Neuronal stem cell (in vitro differentiated cells): ENCODE data around the gene KCNK15.

Source experiments
- DNase-seq: peaks from one replicate; pipeline ENCODE4 v3.0.0-alpha.2; 2013; ENCODE audit warnings: low spot score
- H2AFZ ChIP-seq: one replicate; pipeline ENCODE4 v1.6.1; 2013; ENCODE audit warnings: mild to moderate bottlenecking, low read length, inconsistent platforms
- H2AK5ac ChIP-seq: 2 replicates; pipeline ENCODE4 v1.6.1; 2013; ENCODE audit warnings: low read depth, mild to moderate bottlenecking, inconsistent platforms, low read length, moderate library complexity, mixed read lengths
- H2BK120ac ChIP-seq: 2 replicates; pipeline ENCODE4 v1.6.1; 2013; ENCODE audit warnings: low read depth, mild to moderate bottlenecking, inconsistent platforms, low read length, moderate library complexity, mixed read lengths
- H2BK12ac ChIP-seq: one replicate; pipeline ENCODE4 v1.6.1; 2013; ENCODE audit warnings: low read length, inconsistent platforms
- H2BK15ac ChIP-seq: 2 replicates; pipeline ENCODE4 v1.6.1; 2013; ENCODE audit warnings: mild to moderate bottlenecking, low read length, inconsistent platforms, mixed read lengths
- H2BK5ac ChIP-seq: one replicate; pipeline ENCODE4 v1.6.1; 2013; ENCODE audit warnings: inconsistent platforms, mild to moderate bottlenecking, low read length, moderate library complexity
- H3K14ac ChIP-seq: one replicate; pipeline ENCODE4 v1.6.1; 2013; ENCODE audit warnings: low read length, inconsistent platforms
- H3K18ac ChIP-seq: 2 replicates; pipeline ENCODE4 v1.6.1; 2013; ENCODE audit warnings: low read length, inconsistent platforms
- H3K23ac ChIP-seq: 2 replicates; pipeline ENCODE4 v1.6.1; 2013; ENCODE audit warnings: low read depth, mild to moderate bottlenecking, mixed read lengths, low read length, inconsistent platforms; ENCODE audit not compliant: poor library complexity
- H3K27ac ChIP-seq: replicated peaks from 3 replicates; pipeline ENCODE4 v1.5.1; 2013; ENCODE audit warnings: low read length, inconsistent platforms
- H3K27me3 ChIP-seq, 3 experiments: 2 replicates each; pipeline ENCODE4 v1.6.1; 2013; ENCODE audit warnings: low read length in 3 of 3, mild to moderate bottlenecking in 2 of 3, inconsistent platforms in 1 of 3, low read depth in 1 of 3, mixed read lengths in 1 of 3, moderate library complexity in 1 of 3; ENCODE audit not compliant: control insufficient read depth in 3 of 3, insufficient read depth in 3 of 3
- H3K36me3 ChIP-seq, 2 donors: replicated peaks in 1 of 2; 2 replicates each; pipeline ENCODE4 v1.6.1; 2013; ENCODE audit warnings: low read length in 2 of 2; ENCODE audit not compliant: control insufficient read depth in 2 of 2, insufficient read depth in 2 of 2
- H3K4ac ChIP-seq: 2 replicates; pipeline ENCODE4 v1.6.1; 2013; ENCODE audit warnings: inconsistent platforms, mild to moderate bottlenecking, low read length, moderate library complexity
- H3K4me1 ChIP-seq, 2 donors: 1 replicate in 1 of 2; 2 replicates in 1 of 2; pipeline ENCODE4 v1.6.1; 2013; ENCODE audit warnings: low read length in 2 of 2, low read depth in 1 of 2; ENCODE audit not compliant: control insufficient read depth in 2 of 2, insufficient read depth in 1 of 2
- H3K4me2 ChIP-seq: one replicate; pipeline ENCODE4 v1.6.1; 2013; ENCODE audit warnings: mild to moderate bottlenecking, low read length, inconsistent platforms; ENCODE audit not compliant: insufficient read depth, poor library complexity, severe bottlenecking
- H3K4me3 ChIP-seq, 2 donors: 2 replicates each; pipeline ENCODE4 v1.5.1; 2013; ENCODE audit warnings: low read length in 2 of 2, mild to moderate bottlenecking in 2 of 2, inconsistent platforms in 1 of 2, moderate library complexity in 1 of 2
- H3K79me1 ChIP-seq: one replicate; pipeline ENCODE4 v1.6.1; 2013; ENCODE audit warnings: low read depth, mild to moderate bottlenecking, inconsistent platforms, low read length, moderate library complexity
- H3K9ac ChIP-seq: one replicate; pipeline ENCODE4 v1.6.1; 2013; ENCODE audit warnings: mild to moderate bottlenecking, low read depth, low read length, inconsistent platforms; ENCODE audit not compliant: poor library complexity
- H3K9me3 ChIP-seq, 2 donors: replicated peaks in 1 of 2; 2 replicates each; pipeline versions ENCODE3 to v1.6.1; 2013; ENCODE audit warnings: low read length in 2 of 2, mild to moderate bottlenecking in 2 of 2, inconsistent platforms in 1 of 2, low read depth in 1 of 2, mixed read lengths in 1 of 2, moderate library complexity in 1 of 2; ENCODE audit not compliant: control insufficient read depth in 2 of 2, insufficient read depth in 1 of 2
- H4K8ac ChIP-seq: one replicate; pipeline ENCODE4 v1.6.1; 2013; ENCODE audit warnings: low read depth, mild to moderate bottlenecking, inconsistent platforms, low read length, moderate library complexity
- H4K91ac ChIP-seq: one replicate; pipeline ENCODE4 v1.6.1; 2013; ENCODE audit warnings: low read length, low read depth, mild to moderate bottlenecking, inconsistent platforms; ENCODE audit not compliant: poor library complexity
- WGBS, 2 donors: extraction: QIAGEN DNeasy Blood & Tissue Kit; methylation state at CpG; one replicate each; pipeline ENCODE4 v1.1.7; 2013; ENCODE audit warnings: missing lambda C conversion rate in 2 of 2, mixed read lengths in 1 of 2; ENCODE audit not compliant: insufficient read length in 2 of 2, insufficient replicate concordance in 1 of 2; ENCODE audit errors: extremely low coverage in 2 of 2; 5-methylcytosine and 5-hydroxymethylcytosine counted together

The KCNK15 gene

GRCh38 chr20:44790638-44791393, 45.2 kb downstream of the KCNK15 start:
- Histone ChIP-seq H3K23ac (no peak overlapping the region), H2BK120ac (no peak overlapping the region), H3K4me2 (no peak overlapping the region), H3K27ac (no peak overlapping the region), H4K91ac (no peak overlapping the region), H3K79me1 (no peaks in the 10 kb centered on the region), H2BK5ac (no peak overlapping the region), H3K4me1 (no peaks in the 10 kb centered on the region), H3K27me3 (peaks cover 0 to 6% (median 0%) of the 10 kb centered on the region in 3 experiments), H3K4ac (no peak overlapping the region), H3K18ac (no peak overlapping the region), H3K9me3 (no peaks in the 10 kb centered on the region), H3K14ac (no peak overlapping the region), H3K4me3 (no peak overlapping the region), H2BK12ac (no peak overlapping the region), H3K9ac (no peak overlapping the region), H2AFZ (no peak overlapping the region), H3K36me3 (no peaks in the 10 kb centered on the region), H2BK15ac (no peak overlapping the region), H4K8ac (no peak overlapping the region), H2AK5ac (no peak overlapping the region)
- no CpG with 5 or more reads among the region's 11 CpGs for WGBS, 2 donors
- no peak for DNase-seq

GRCh38 chr20:44792796-44793195, 47.1 kb downstream of the KCNK15 start:
- H2AFZ ChIP-seq = no peak overlapping the region
- no peak overlapping the region for H2BK15ac ChIP-seq
- H4K8ac ChIP-seq = no peak overlapping the region
- no peak overlapping the region for H3K18ac ChIP-seq
- H2BK12ac ChIP-seq = no peak overlapping the region
- no CpG with 5 or more reads among the region's 7 CpGs for WGBS, 2 donors
- no peak overlapping the region for H3K14ac ChIP-seq
- no peak overlapping the region for H3K4me3 ChIP-seq
- no peaks in the 10 kb centered on the region for H3K9me3 ChIP-seq
- H2BK120ac ChIP-seq = no peak overlapping the region
- peaks cover 0 to 5% of the 10 kb centered on the region in 2 donors for H3K4me1 ChIP-seq
- H4K91ac ChIP-seq = no peak overlapping the region
- H3K4ac ChIP-seq = no peak overlapping the region
- no peaks in the 10 kb centered on the region for H3K36me3 ChIP-seq
- peaks cover 0 to 7% (median 0%) of the 10 kb centered on the region in 3 experiments for H3K27me3 ChIP-seq
- no peak overlapping the region for H2AK5ac ChIP-seq
- H3K4me2 ChIP-seq = no peak overlapping the region
- no peak for DNase-seq
- H3K27ac ChIP-seq = no peak overlapping the region
- H3K9ac ChIP-seq = no peak overlapping the region
- no peak overlapping the region for H2BK5ac ChIP-seq
- H3K79me1 ChIP-seq = no peaks in the 10 kb centered on the region
- no peak overlapping the region for H3K23ac ChIP-seq

GRCh38 chr20:44795836-44796235, 50.2 kb downstream of the KCNK15 start:
- H3K4me3 ChIP-seq = no peak overlapping the region
- no peak overlapping the region for H2BK5ac ChIP-seq
- no peak overlapping the region for H3K14ac ChIP-seq
- H3K27ac ChIP-seq = no peak overlapping the region
- DNase-seq = no peak
- H2BK120ac ChIP-seq = no peak overlapping the region
- H3K9me3 ChIP-seq = no peaks in the 10 kb centered on the region
- no peak overlapping the region for H3K9ac ChIP-seq
- no peaks in the 10 kb centered on the region for H3K79me1 ChIP-seq
- no peak overlapping the region for H3K4ac ChIP-seq
- no peaks in the 10 kb centered on the region for H3K36me3 ChIP-seq
- H2BK12ac ChIP-seq = no peak overlapping the region
- H2BK15ac ChIP-seq = no peak overlapping the region
- H3K18ac ChIP-seq = no peak overlapping the region
- WGBS, 2 donors = no CpG with 5 or more reads among the region's 4 CpGs
- peaks cover 0 to 5% of the 10 kb centered on the region in 2 donors for H3K4me1 ChIP-seq
- no peak overlapping the region for H2AFZ ChIP-seq
- no peak overlapping the region for H4K91ac ChIP-seq
- H2AK5ac ChIP-seq = no peak overlapping the region
- no peak overlapping the region for H3K4me2 ChIP-seq
- H3K23ac ChIP-seq = no peak overlapping the region
- H4K8ac ChIP-seq = no peak overlapping the region
- H3K27me3 ChIP-seq = peaks cover 0 to 9% (median 0%) of the 10 kb centered on the region in 3 experiments

GRCh38 chr20:44796311-44796710, 50.6 kb downstream of the KCNK15 start:
- no peak overlapping the region for H2BK120ac ChIP-seq
- H2BK5ac ChIP-seq = no peak overlapping the region
- H3K4me3 ChIP-seq = no peak overlapping the region
- H3K4me2 ChIP-seq = no peak overlapping the region
- H4K91ac ChIP-seq = no peak overlapping the region
- H3K27ac ChIP-seq = no peak overlapping the region
- H3K36me3 ChIP-seq = no peaks in the 10 kb centered on the region
- H3K14ac ChIP-seq = no peak overlapping the region
- no peak overlapping the region for H3K4ac ChIP-seq
- H2AK5ac ChIP-seq = no peak overlapping the region
- no peak overlapping the region for H2BK15ac ChIP-seq
- H3K4me1 ChIP-seq = peaks cover 0 to 5% of the 10 kb centered on the region in 2 donors
- no peak for DNase-seq
- H4K8ac ChIP-seq = no peak overlapping the region
- no peak overlapping the region for H3K18ac ChIP-seq
- no peak overlapping the region for H3K9ac ChIP-seq
- H2AFZ ChIP-seq = no peak overlapping the region
- no peak overlapping the region for H2BK12ac ChIP-seq
- no peaks in the 10 kb centered on the region for H3K9me3 ChIP-seq
- peaks cover 0 to 9% (median 0%) of the 10 kb centered on the region in 3 experiments for H3K27me3 ChIP-seq
- no peaks in the 10 kb centered on the region for H3K79me1 ChIP-seq
- H3K23ac ChIP-seq = no peak overlapping the region
